GM18867 (cell line): ENCODE data around the gene SLC38A6.

ENCODE experiments used
- ATAC-seq: cut with Tn5 transposase; IDR thresholded peaks from one replicate; pipeline ENCODE4 v1.9.1; 2021; ENCODE audit warnings: mild to moderate bottlenecking, moderate library complexity; ENCODE audit not compliant: unreplicated experiment

Gene SLC38A6

GRCh38 chr14:61101803-61102548 lies 120.9 kb downstream of the SLC38A6 start:
- peak; percentile 35 for ATAC-seq
